Measurements from ENCODE around the gene UBE2H. TPM values are rescaled to one million over a fixed set of nuclear protein-coding genes. Genes with fewer than 3 reads are reported as not detected.
"Not testable (repeated sequence)": the region's sequence is repeated elsewhere in the genome, so short reads cannot be mapped to it uniquely, and the experiment has no call there.

The UBE2H gene
- total RNA-seq, 2 donors from 2014 or later: 72.6 to 81.8 TPM

DNA sequence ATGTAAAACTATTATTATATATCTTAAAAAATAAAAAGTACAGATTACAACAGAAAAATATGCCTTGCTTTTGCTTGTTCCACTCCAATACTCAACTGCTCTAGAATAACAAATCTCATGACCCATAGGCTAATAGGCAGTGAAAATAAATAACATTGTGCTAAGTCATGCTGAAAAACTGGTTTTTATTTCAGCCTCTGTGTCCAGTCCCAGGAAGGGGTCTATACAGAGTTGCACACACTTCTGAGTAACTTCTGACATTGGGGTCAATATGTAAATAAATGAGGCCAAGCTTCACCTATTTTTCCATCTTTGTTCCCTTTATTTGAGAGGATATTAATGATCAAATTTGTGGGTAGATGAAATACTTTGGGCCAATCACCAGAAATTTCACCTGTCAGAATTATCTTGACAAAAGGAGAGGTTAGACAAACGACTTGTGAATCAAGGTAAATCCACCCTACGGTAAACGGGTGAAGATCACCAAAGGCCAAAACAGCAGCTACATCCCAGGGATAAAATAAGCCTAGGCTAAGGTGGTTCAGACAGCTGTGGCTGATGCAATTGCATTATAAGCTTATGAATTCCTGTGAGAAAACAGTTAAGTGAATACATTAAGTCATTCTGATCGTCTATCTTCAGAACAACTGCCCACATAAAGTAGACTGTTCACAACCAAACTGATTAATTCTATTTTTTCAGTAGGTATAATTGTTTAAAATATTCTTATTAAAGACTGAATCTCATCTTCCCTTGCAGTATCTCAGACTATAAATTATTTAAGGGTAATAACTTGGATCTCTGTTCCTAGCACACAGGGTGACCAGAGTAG is 87.5 kb downstream of the UBE2H start:
- H3K4me3 ChIP-seq: no peak overlapping the region
- TF ChIP-seq, protein P1, sequence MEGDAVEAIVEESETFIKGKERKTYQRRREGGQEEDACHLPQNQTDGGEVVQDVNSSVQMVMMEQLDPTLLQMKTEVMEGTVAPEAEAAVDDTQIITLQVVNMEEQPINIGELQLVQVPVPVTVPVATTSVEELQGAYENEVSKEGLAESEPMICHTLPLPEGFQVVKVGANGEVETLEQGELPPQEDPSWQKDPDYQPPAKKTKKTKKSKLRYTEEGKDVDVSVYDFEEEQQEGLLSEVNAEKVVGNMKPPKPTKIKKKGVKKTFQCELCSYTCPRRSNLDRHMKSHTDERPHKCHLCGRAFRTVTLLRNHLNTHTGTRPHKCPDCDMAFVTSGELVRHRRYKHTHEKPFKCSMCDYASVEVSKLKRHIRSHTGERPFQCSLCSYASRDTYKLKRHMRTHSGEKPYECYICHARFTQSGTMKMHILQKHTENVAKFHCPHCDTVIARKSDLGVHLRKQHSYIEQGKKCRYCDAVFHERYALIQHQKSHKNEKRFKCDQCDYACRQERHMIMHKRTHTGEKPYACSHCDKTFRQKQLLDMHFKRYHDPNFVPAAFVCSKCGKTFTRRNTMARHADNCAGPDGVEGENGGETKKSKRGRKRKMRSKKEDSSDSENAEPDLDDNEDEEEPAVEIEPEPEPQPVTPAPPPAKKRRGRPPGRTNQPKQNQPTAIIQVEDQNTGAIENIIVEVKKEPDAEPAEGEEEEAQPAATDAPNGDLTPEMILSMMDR (IDR thresholded peaks at IDR 0.05): no peak
- H3K27ac ChIP-seq: peak overlapping the region; percentile 52 to 87
- H3K4me1 ChIP-seq: peaks cover 0 to 74% of the 10 kb centered on the region in 2 donors
- H3K9me3 ChIP-seq: no peaks in the 10 kb centered on the region
- H3K27me3 ChIP-seq: no peaks in the 10 kb centered on the region
- DNase-seq (ENCODE audit: low spot score): no peak
- no peaks in the 10 kb centered on the region for H3K36me3 ChIP-seq

DNA sequence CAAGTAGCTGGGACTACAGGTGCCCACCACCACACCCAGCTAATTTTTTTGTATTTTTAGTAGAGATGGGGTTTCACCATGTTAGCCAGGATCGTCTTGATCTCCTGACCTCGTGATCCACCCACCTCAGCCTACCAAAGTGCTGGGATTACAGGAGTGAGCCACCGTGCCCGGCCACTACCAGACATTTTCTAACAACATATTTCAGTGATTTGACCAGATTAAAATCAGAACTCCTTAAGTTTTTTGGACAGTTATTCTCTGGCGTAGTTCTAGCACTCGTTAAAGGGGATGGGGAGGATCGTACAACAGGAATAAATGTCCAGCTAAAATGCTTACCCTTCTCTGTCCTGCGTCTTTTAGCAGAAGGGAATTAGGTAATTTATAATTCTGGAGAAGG is 88.1 kb downstream of the UBE2H start:
- H3K27ac ChIP-seq: peak overlapping the region; percentile 52 to 87
- not testable (repeated sequence) for H3K4me3 ChIP-seq; H3K36me3 ChIP-seq; H3K27me3 ChIP-seq; H3K9me3 ChIP-seq; DNase-seq (ENCODE audit: low spot score)
- H3K4me1 ChIP-seq: peaks cover 0 to 80% of the 10 kb centered on the region in 2 donors

DNA sequence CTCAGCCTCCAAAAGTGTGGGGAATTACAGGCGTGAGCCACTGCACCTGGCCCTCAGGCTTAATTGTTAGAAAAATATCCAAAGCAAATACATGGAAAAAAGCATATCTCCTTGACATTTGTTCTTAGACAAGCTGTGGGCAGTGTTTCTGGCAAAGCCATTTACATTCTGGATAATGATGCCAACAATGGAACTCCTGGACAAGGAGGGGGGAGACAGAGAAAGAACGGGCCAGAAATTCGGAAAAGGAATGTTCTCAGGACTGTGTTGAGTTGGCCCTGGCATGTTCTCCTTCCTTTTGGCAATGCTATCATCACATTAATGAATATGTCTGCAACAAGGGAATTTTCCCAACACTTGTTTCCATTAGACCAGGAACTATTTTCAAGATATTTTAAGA is 88.7 kb downstream of the UBE2H start:
- H3K27ac ChIP-seq: peak overlapping the region; percentile 52 to 87
- H3K9me3 ChIP-seq: no peaks in the 10 kb centered on the region
- no peaks in the 10 kb centered on the region for H3K36me3 ChIP-seq
- DNase-seq (ENCODE audit: low spot score): no peak
- no peaks in the 10 kb centered on the region for H3K27me3 ChIP-seq
- H3K4me1 ChIP-seq: peaks cover 0 to 86% of the 10 kb centered on the region in 2 donors
- H3K4me3 ChIP-seq: no peak overlapping the region
- TF ChIP-seq, protein P1 (IDR thresholded peaks at IDR 0.05): no peak

DNA sequence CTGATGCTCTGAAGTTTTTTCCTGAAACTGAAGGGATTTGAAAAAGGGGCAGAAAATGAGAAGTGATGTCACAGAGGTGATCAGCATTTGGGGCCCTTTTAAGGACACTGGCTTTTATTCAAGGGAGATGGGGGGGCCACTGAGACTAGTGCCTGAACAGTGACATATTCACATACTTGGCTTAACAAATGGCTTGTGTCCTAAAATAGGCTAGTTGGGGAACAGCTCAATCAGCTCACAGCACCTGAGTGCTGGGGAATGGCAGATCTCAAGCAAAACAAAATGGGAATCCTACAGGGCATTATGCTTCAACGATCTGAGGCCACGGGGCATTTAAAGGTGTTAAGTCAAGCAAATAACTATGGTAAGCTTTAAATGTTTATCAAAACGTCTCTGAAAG is 90.1 kb downstream of the UBE2H start:
- no peaks in the 10 kb centered on the region for H3K27me3 ChIP-seq
- H3K36me3 ChIP-seq: no peaks in the 10 kb centered on the region
- H3K4me1 ChIP-seq: peaks cover 0 to 88% of the 10 kb centered on the region in 2 donors
- TF ChIP-seq, protein P1 (IDR thresholded peaks at IDR 0.05): no peak
- H3K4me3 ChIP-seq: no peak overlapping the region
- H3K9me3 ChIP-seq: no peaks in the 10 kb centered on the region
- no peak for DNase-seq (ENCODE audit: low spot score)
- H3K27ac ChIP-seq: peak overlapping the region; percentile 52 to 87

DNA sequence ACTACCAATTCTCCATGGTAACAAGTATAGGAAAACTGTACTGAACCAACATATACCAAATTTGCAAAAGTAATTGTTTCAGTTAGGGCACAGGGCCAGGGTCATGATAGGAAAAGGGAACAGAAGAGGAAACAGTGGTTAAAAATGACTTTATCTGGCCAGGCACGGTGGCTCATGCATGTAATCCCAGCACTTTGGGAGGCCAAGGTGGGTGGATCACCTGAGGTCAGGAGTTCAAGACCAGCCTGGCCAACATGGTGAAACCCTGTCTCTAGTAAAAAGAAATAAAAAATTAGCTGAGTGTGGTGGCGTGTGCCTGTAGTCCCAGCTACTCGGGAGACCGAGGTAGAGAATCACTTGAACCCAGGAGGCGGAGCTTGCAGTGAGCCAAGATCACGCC is 92.0 kb downstream of the UBE2H start:
- H3K36me3 ChIP-seq; H3K27me3 ChIP-seq; DNase-seq (ENCODE audit: low spot score); H3K9me3 ChIP-seq; H3K4me3 ChIP-seq: not testable (repeated sequence)
- Histone ChIP-seq H3K27ac (peak overlapping the region in 1 of 2 donors; percentile 87), H3K4me1 (peaks cover 0 to 93% of the 10 kb centered on the region in 2 donors)

DNA sequence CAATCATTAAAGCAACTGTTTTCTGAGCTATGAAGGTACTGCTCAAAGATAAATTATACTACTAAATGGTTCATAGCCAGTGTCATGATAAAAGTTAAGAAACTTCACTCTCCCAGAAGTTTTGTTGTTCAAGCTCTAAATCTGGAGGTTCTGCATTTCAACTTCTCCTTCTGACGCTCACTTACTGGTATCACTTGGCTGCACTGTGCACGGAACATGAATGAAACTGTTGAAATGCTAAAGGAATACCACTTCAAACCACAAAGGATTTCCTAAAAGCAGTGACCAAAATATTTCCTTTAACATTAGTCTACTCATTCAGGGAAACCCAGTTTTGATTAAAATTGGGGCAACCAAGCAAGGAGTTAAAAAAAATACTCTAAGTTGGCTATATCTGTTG is 93.6 kb downstream of the UBE2H start:
- Histone ChIP-seq H3K4me1 (peaks cover 0 to 92% of the 10 kb centered on the region in 2 donors), H3K36me3 (no peaks in the 10 kb centered on the region), H3K27ac (peak overlapping the region; percentile 24 to 87), H3K27me3 (no peaks in the 10 kb centered on the region), H3K4me3 (no peak overlapping the region), H3K9me3 (no peaks in the 10 kb centered on the region)
- no peak for DNase-seq (ENCODE audit: low spot score)
- TF ChIP-seq, protein P1 (IDR thresholded peaks at IDR 0.05): no peak

DNA sequence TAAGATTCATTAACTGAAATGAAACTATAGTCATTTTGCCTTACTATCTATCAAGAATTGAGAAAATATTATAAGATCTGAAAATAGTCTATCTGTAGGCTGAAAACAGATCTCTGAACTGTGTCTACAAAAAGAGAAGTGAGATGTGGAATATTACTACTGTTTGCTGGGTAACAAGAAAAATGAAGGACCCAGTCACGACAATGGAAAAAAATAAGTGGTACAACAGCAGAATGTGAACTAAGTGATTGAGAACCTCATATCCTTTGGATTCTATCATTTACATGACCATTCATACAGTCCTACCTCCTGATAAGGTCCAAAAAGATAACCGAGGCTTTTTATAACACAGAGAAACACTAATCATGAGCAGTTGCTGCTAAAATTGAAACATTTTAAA is 94.3 kb downstream of the UBE2H start:
- TF ChIP-seq, protein P1 (IDR thresholded peaks at IDR 0.05): no peak
- peaks cover 0 to 91% of the 10 kb centered on the region in 2 donors for H3K4me1 ChIP-seq
- no peak for DNase-seq (ENCODE audit: low spot score)
- no peaks in the 10 kb centered on the region for H3K27me3 ChIP-seq
- no peaks in the 10 kb centered on the region for H3K36me3 ChIP-seq
- H3K4me3 ChIP-seq: no peak overlapping the region
- peak overlapping the region; percentile 24 to 87 for H3K27ac ChIP-seq
- no peaks in the 10 kb centered on the region for H3K9me3 ChIP-seq

Measured in right atrium auricular region (tissue), 2 donors.